HCT116 (cell line): Measurements from ENCODE around the gene MCF2L.

Experiments used
- EGR1 ChIP-seq: IDR thresholded peaks from 2 replicates; pipeline ENCODE4 v1.6.1; 2012; ENCODE audit warnings: low read depth
- EZH2 ChIP-seq: fragments of 200-600 bp; sonication (generic); IDR thresholded peaks from 2 replicates; pipeline ENCODE4 v1.6.1; 2017; ENCODE audit warnings: antibody characterized with exemption, mixed run types
- FOSL1 ChIP-seq: IDR thresholded peaks from 2 replicates; pipeline ENCODE4 v1.6.1; 2012; ENCODE audit warnings: low read depth
- MAX ChIP-seq: IDR thresholded peaks from 2 replicates; pipeline ENCODE4 v1.6.1; 2012
- POLR2A ChIP-seq: IDR thresholded peaks from 2 replicates; pipeline ENCODE4 v1.7.0; 2011; ENCODE audit warnings: borderline replicate concordance; ENCODE audit not compliant: insufficient read depth, insufficient read length; ENCODE audit errors: extremely low read depth
- POLR2AphosphoS5 ChIP-seq: IDR thresholded peaks from 2 replicates; pipeline ENCODE4 v1.6.1; 2011; ENCODE audit warnings: mild to moderate bottlenecking, low read depth, low read length, moderate library complexity
- RAD21 ChIP-seq: IDR thresholded peaks from 2 replicates; pipeline ENCODE4 v1.6.1; 2012; ENCODE audit warnings: low read depth, mild to moderate bottlenecking
- YY1 ChIP-seq: IDR thresholded peaks from 2 replicates; pipeline ENCODE4 v1.6.1; 2011; ENCODE audit warnings: low read length, low read depth, moderate library complexity, mild to moderate bottlenecking; ENCODE audit not compliant: insufficient replicate concordance; ENCODE audit errors: extremely low read depth
- TF ChIP-seq, protein P1 (sequence below), 3 experiments: fragments of 200-600 bp in 1 of 3; sonication (generic) in 1 of 3; IDR thresholded peaks in 2 of 3; conservative IDR thresholded peaks in 1 of 3; 2 replicates each; pipeline ENCODE4 v1.5.1; 2012 to 2017; ENCODE audit warnings: low read depth in 2 of 3, low read length in 2 of 3, antibody characterized with exemption in 1 of 3, borderline replicate concordance in 1 of 3, control low read depth in 1 of 3, mild to moderate bottlenecking in 1 of 3, mixed read lengths in 1 of 3, mixed run types in 1 of 3, moderate library complexity in 1 of 3; ENCODE audit not compliant: insufficient read depth in 1 of 3
- TF ChIP-seq, protein P2 (sequence below): IDR thresholded peaks from 2 replicates; pipeline ENCODE4 v1.6.1; 2012

GRCh38 chr13:113114511-113115362 lies 145.7 kb downstream of the MCF2L start:
- TF ChIP-seq, protein P1, sequence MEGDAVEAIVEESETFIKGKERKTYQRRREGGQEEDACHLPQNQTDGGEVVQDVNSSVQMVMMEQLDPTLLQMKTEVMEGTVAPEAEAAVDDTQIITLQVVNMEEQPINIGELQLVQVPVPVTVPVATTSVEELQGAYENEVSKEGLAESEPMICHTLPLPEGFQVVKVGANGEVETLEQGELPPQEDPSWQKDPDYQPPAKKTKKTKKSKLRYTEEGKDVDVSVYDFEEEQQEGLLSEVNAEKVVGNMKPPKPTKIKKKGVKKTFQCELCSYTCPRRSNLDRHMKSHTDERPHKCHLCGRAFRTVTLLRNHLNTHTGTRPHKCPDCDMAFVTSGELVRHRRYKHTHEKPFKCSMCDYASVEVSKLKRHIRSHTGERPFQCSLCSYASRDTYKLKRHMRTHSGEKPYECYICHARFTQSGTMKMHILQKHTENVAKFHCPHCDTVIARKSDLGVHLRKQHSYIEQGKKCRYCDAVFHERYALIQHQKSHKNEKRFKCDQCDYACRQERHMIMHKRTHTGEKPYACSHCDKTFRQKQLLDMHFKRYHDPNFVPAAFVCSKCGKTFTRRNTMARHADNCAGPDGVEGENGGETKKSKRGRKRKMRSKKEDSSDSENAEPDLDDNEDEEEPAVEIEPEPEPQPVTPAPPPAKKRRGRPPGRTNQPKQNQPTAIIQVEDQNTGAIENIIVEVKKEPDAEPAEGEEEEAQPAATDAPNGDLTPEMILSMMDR (IDR thresholded peaks at IDR 0.05 in 2 of 3, conservative IDR thresholded peaks at IDR 0.05 in 1 of 3; ENCODE audit: borderline replicate concordance in 1 of 3, insufficient read depth in 1 of 3, low read depth in 2 of 3, low read length in 2 of 3) = no peak
- TF ChIP-seq YY1 (no peak), MAX (no peak), POLR2A (no peak), EZH2 (no peak), FOSL1 (no peak), EGR1 (no peak), RAD21 (no peak), POLR2AphosphoS5 (no peak)
- TF ChIP-seq, protein P2, sequence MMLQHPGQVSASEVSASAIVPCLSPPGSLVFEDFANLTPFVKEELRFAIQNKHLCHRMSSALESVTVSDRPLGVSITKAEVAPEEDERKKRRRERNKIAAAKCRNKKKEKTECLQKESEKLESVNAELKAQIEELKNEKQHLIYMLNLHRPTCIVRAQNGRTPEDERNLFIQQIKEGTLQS = no peak
